OCI-LY1 (cell line): Measurements from ENCODE around the gene PPCDC.

Source experiments
- EZH2 ChIP-seq: fragments of 200-600 bp; sonication (generic), shearing (Covaris generic); IDR thresholded peaks from 2 replicates; pipeline ENCODE4 v1.8.0; 2017; ENCODE audit warnings: borderline replicate concordance, mixed run types, mild to moderate bottlenecking, antibody characterized with exemption, low read length, moderate library complexity, mixed read lengths
- TF ChIP-seq, protein P1 (sequence below): fragments of 200-600 bp; sonication (generic), shearing (Covaris generic); IDR thresholded peaks from 2 replicates; pipeline ENCODE4 v1.5.1; 2017; ENCODE audit warnings: mild to moderate bottlenecking, antibody characterized with exemption, low read length, moderate library complexity, mixed read lengths

DNA sequence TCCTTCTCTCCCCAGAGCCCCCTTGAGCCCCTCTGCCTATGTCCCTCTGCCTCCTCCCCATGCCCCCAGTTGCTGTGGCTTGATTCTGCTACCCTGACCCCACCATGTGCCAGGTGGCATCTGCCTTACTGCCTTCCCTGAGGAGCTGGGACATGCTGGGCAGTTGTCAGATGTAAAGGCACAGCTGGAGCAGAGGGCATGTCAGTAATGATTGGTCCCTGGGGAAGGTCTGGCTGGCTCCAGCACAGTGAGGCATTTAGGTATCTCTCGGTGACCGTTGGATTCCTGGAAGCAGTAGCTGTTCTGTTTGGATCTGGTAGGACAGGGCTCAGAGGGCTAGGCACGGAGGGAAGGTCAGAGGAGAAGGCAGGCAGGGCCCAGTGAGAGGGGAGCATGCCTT lies 3.5 kb upstream of the PPCDC start:
- TF ChIP-seq, protein P1, sequence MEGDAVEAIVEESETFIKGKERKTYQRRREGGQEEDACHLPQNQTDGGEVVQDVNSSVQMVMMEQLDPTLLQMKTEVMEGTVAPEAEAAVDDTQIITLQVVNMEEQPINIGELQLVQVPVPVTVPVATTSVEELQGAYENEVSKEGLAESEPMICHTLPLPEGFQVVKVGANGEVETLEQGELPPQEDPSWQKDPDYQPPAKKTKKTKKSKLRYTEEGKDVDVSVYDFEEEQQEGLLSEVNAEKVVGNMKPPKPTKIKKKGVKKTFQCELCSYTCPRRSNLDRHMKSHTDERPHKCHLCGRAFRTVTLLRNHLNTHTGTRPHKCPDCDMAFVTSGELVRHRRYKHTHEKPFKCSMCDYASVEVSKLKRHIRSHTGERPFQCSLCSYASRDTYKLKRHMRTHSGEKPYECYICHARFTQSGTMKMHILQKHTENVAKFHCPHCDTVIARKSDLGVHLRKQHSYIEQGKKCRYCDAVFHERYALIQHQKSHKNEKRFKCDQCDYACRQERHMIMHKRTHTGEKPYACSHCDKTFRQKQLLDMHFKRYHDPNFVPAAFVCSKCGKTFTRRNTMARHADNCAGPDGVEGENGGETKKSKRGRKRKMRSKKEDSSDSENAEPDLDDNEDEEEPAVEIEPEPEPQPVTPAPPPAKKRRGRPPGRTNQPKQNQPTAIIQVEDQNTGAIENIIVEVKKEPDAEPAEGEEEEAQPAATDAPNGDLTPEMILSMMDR: no peak
- TF ChIP-seq EZH2: no peak
